Endothelial cell of umbilical vein (primary cell): ENCODE measurements around the gene ARL6IP6. TPM values are rescaled to one million over a fixed set of nuclear protein-coding genes. Genes with fewer than 3 reads are reported as not detected.

Experiments
- BruUV-seq: library from RNA; stranded (reverse); fragments of 400-500 nt; replicated peaks from 2 replicates; lab custom pipeline; 2021; lab: Mats Ljungman, UMichigan
- CTCF ChIA-PET: fragments of 300-600, 350-600 bp; sonication (Branson Sonifier 250); formaldehyde crosslinking; loops from one replicate; lab custom pipeline; 2021; ENCODE audit warnings: antibody characterized with exemption, inconsistent platforms; lab: Charles Lee
- POLR2A ChIA-PET: fragments of 300-600, 350-600 bp; sonication (Branson Sonifier 250); formaldehyde crosslinking; loops from one replicate; lab custom pipeline; 2021; ENCODE audit warnings: antibody characterized with exemption, inconsistent platforms; lab: Charles Lee
- DNase-seq: peaks from one replicate; pipeline ENCODE4 v3.0.0-alpha.2; 2011; ENCODE audit warnings: low read depth, low spot score
- FAIRE-seq: peaks from 2 replicates; lab custom pipeline; 2011; peaks lifted over from hg19 to GRCh38; lab: Jason Lieb, UNC
- H2AFZ ChIP-seq: 2 replicates; pipeline ENCODE4 v1.6.0; 2012; ENCODE audit warnings: low read depth, low read length, control low read depth, inconsistent platforms
- H3K27ac ChIP-seq: 2 replicates; pipeline ENCODE4 v1.5.1; 2011; ENCODE audit warnings: low read depth, mild to moderate bottlenecking, control low read depth, low read length, moderate library complexity; ENCODE audit not compliant: insufficient read depth
- H3K27me3 ChIP-seq, 2 experiments: 2 replicates each; pipeline versions ENCODE4 v1.6.0 to v1.6.1; 2011; ENCODE audit warnings: low read length in 2 of 2, mixed read lengths in 1 of 2; ENCODE audit not compliant: control insufficient read depth in 2 of 2, insufficient read depth in 2 of 2
- H3K36me3 ChIP-seq, 2 experiments: 2 replicates in 1 of 2; 3 replicates in 1 of 2; pipeline ENCODE4 v1.5.1; 2011; ENCODE audit warnings: low read length in 2 of 2, mild to moderate bottlenecking in 1 of 2, moderate library complexity in 1 of 2; ENCODE audit not compliant: control insufficient read depth in 2 of 2, insufficient read depth in 2 of 2; ENCODE audit errors: extremely low read depth in 1 of 2
- H3K4me1 ChIP-seq: 3 replicates; pipeline ENCODE4 v1.5.1; 2011; ENCODE audit warnings: mild to moderate bottlenecking, low read length; ENCODE audit not compliant: control insufficient read depth, insufficient read depth; ENCODE audit errors: extremely low read depth
- H3K4me2 ChIP-seq: 2 replicates; pipeline ENCODE4 v1.6.1; 2011; ENCODE audit warnings: low read length, control low read depth, mixed read lengths; ENCODE audit not compliant: insufficient read depth
- H3K4me3 ChIP-seq, 3 experiments: fragments of 200-600 bp in 1 of 3; sonication (generic), shearing (Covaris generic) in 1 of 3; replicated peaks in 1 of 3; 2 replicates each; pipeline ENCODE4 v1.5.1; 2011 to 2016; ENCODE audit warnings: control low read depth in 3 of 3, low read length in 3 of 3, mild to moderate bottlenecking in 2 of 3, inconsistent platforms in 1 of 3, low read depth in 1 of 3, moderate library complexity in 1 of 3; ENCODE audit not compliant: insufficient read depth in 1 of 3
- H3K79me2 ChIP-seq: 2 replicates; pipeline ENCODE4 v1.6.0; 2012; ENCODE audit warnings: low read length, inconsistent platforms; ENCODE audit not compliant: control insufficient read depth, insufficient read depth
- H3K9ac ChIP-seq: replicated peaks from 2 replicates; pipeline ENCODE3; 2011; ENCODE audit warnings: low read length, control low read depth; ENCODE audit not compliant: insufficient read depth; ENCODE audit errors: extremely low read depth
- H3K9me1 ChIP-seq: replicated peaks from 3 replicates; pipeline ENCODE4 v1.6.0; 2011; ENCODE audit warnings: mild to moderate bottlenecking, low read length; ENCODE audit not compliant: control insufficient read depth, insufficient read depth; ENCODE audit errors: extremely low read depth
- H3K9me3 ChIP-seq: replicated peaks from 2 replicates; pipeline ENCODE4 v1.5.1; 2012; ENCODE audit warnings: low read length, inconsistent platforms; ENCODE audit not compliant: control insufficient read depth, insufficient read depth
- H4K20me1 ChIP-seq: replicated peaks from 2 replicates; pipeline ENCODE3; 2011; ENCODE audit warnings: mild to moderate bottlenecking, low read length; ENCODE audit not compliant: control insufficient read depth, insufficient read depth; ENCODE audit errors: extremely low read depth
- CTCF ChIP-seq, 2 donors: IDR thresholded peaks; 1 replicate in 1 of 2; 2 replicates in 1 of 2; pipeline ENCODE4 v1.5.1; 2011; ENCODE audit warnings: low read length in 2 of 2, mild to moderate bottlenecking in 2 of 2, moderate library complexity in 2 of 2, control low read depth in 1 of 2, inconsistent platforms in 1 of 2, low read depth in 1 of 2; ENCODE audit not compliant: insufficient read depth in 1 of 2; ENCODE audit errors: extremely low read depth in 1 of 2
- EZH2 ChIP-seq: IDR thresholded peaks from 2 replicates; pipeline ENCODE4 v1.6.1; 2012; ENCODE audit warnings: borderline replicate concordance, low read depth, mild to moderate bottlenecking, moderate library complexity, low read length, inconsistent platforms; ENCODE audit not compliant: severe bottlenecking
- FOS ChIP-seq: IDR thresholded peaks from 2 replicates; pipeline ENCODE4 v1.6.1; 2011; ENCODE audit warnings: mild to moderate bottlenecking, low read length, moderate library complexity, borderline replicate concordance; ENCODE audit not compliant: insufficient read depth
- GATA2 ChIP-seq: IDR thresholded peaks from 2 replicates; pipeline ENCODE4 v1.7.0; 2011; ENCODE audit warnings: low read depth, mild to moderate bottlenecking, moderate library complexity, mixed read lengths, low read length; ENCODE audit not compliant: insufficient read length, insufficient read depth
- JUN ChIP-seq: IDR thresholded peaks from 2 replicates; pipeline ENCODE4 v1.6.1; 2011; ENCODE audit warnings: borderline replicate concordance, low read depth; ENCODE audit not compliant: insufficient read length, insufficient read depth
- MAX ChIP-seq: IDR thresholded peaks from 2 replicates; pipeline ENCODE4 v1.6.1; 2011; ENCODE audit not compliant: insufficient read depth, insufficient read length
- MYC ChIP-seq: IDR thresholded peaks from one replicate; pipeline ENCODE4 v1.6.1; 2011; ENCODE audit warnings: mild to moderate bottlenecking, low read depth, low read length
- dilution Hi-C: fragments of 300-500 bp; cut with MboI; formaldehyde crosslinking; loops from one replicate; pipeline ENCODE4 v1.15.0; 2019; ENCODE audit warnings: low sequenced_read_pairs; ENCODE audit not compliant: extremely low pct_ligation_motif_present
- intact Hi-C: fragments of 100-400 bp; cut with micrococcal nuclease; formaldehyde crosslinking; loops from one replicate; pipeline ENCODE4 v1.10.0; 2022
- polyA plus RNA-seq, 4 experiments: library from polyadenylated mRNA; depleted of rRNA in 3 of 4; stranded (reverse) in 3 of 4; unstranded in 1 of 4; fragments of >200 nt; gene quantifications; 2 replicates each; pipeline versions ENCODE4 v1.2.1 to v1.2.3, GENCODE V29; 2011 to 2012; ENCODE audit warnings: missing spikeins in 1 of 4
- total RNA-seq: library from RNA; stranded (reverse); gene quantifications from 2 replicates; pipeline ENCODE4 v1.2.3, GENCODE V29; 2021

The ARL6IP6 gene
- total and polyA plus RNA-seq, 2 donors (not counting 3 experiments of a cell fraction or from before 2014, with no cell fraction given), result 36.5 to 57.8 TPM

- peaks cover 0 to 2% of the 10 kb centered on the region in 2 experiments for H3K36me3 ChIP-seq
- H3K27me3 ChIP-seq, result no peaks in the 10 kb centered on the region
- H4K20me1 ChIP-seq, result no peaks in the 10 kb centered on the region
- no peaks in the 10 kb centered on the region for H3K79me2 ChIP-seq
- H3K27ac ChIP-seq, result no peak overlapping the region
- no peaks in the 10 kb centered on the region for H3K4me1 ChIP-seq
- no peaks in the 10 kb centered on the region for H3K9me3 ChIP-seq
- no peak overlapping the region for H3K4me2 ChIP-seq
- H3K4me3 ChIP-seq, result no peak overlapping the region
- no TSS peak for BruUV-seq
- H3K9me1 ChIP-seq, result no peaks in the 10 kb centered on the region
- dilution Hi-C loops, result no loop called here
- TF ChIP-seq EZH2 (no peak), GATA2 (no peak), MYC (no peak), MAX (no peak), FOS (no peak), JUN (no peak), CTCF (IDR thresholded peaks at IDR 0.05; ENCODE audit: extremely low read depth in 1 of 2, insufficient read depth in 1 of 2, low read depth in 1 of 2, low read length in 2 of 2) (no peak)
- no peak overlapping the region for H2AFZ ChIP-seq
- intact Hi-C loops, result no loop called here
- POLR2A ChIA-PET, result no interaction called here
- DNase-seq (no peak), FAIRE-seq (no peak)
- H3K9ac ChIP-seq, result no peak overlapping the region
- CTCF ChIA-PET, result no interaction called here
Observed at GRCh38 chr2:152763651-152764050, 45.2 kb downstream of the ARL6IP6 start.
